HG03342 (cell line): ENCODE measurements around the gene AOPEP.

Source experiments
- ATAC-seq: cut with Tn5 transposase; IDR thresholded peaks from one replicate; pipeline ENCODE4 v1.9.1; 2021; ENCODE audit warnings: mild to moderate bottlenecking, moderate library complexity; ENCODE audit not compliant: unreplicated experiment

Gene AOPEP

DNA sequence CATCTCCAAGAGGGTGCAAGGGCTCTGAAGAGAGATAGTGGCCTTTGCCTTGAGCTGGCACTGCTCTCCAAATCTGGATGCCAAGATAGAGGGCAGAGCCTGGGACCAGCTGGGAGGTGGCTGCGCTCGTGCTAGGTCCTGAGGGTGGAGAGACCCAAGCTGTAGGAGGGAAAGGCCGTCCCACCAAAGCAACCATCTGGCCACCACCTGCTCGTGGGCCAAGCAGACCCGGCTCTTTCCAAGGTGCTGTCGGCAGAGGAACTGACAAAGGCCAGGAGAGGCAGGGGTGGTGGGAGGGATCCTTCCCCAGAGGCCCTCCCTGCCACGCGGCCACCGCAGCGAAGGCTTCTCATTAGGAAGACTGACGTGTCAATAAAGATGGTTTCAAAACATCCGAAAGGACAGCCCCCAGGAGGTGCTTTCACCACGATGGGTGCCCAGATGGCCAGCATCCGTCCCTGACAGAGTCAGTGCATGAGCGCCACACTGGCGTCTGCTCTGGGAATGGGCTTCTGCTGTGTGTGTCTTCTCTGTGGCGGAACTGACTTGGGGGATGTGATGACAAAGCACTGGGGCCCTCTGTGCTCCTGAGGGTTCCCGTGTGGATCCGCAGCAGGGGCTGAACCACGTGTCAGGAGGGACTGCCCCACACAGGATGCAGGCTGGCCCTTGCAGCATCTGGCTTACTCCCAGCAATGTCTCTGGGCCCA lies 377.5 kb downstream of the AOPEP start:
- no peak for ATAC-seq

DNA sequence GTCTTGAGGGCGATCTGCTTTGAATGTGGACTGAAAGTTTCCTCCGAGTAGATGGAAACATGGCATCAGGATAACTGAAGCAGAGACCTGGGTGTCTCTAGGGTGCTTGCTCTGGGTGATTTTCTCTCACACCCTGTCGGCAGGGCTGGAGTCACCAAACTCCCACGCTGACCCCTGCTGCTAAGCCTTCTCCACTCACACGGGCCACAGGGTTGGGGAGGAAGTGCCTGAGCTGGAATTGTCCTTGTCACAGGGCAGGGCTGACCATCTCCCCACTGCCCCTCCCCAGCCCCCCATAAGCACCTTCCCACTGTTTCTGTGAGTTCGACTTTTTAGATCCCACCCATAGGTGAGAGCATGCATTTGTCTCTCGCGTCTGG lies 378.1 kb downstream of the AOPEP start:
- no peak for ATAC-seq

DNA sequence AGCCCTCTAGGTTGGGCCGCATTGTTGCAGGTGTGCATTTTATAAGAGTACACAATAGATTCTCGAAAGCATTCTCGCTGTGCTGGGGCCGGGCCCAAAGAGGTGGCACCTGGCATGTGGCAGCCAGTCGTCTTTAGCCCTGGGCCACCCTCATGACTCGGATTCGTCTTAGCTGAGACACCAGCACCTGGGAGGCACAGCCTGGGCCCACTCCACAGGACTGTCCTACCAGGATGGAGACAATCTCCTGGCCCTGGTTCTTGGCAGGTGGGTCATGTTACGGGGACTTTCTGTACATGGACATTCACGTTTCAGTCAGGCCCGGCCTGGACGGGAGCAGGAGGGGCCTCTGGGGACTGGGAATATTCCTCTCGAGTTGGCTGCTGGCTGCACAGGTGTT lies 378.5 kb downstream of the AOPEP start:
- no peak for ATAC-seq

DNA sequence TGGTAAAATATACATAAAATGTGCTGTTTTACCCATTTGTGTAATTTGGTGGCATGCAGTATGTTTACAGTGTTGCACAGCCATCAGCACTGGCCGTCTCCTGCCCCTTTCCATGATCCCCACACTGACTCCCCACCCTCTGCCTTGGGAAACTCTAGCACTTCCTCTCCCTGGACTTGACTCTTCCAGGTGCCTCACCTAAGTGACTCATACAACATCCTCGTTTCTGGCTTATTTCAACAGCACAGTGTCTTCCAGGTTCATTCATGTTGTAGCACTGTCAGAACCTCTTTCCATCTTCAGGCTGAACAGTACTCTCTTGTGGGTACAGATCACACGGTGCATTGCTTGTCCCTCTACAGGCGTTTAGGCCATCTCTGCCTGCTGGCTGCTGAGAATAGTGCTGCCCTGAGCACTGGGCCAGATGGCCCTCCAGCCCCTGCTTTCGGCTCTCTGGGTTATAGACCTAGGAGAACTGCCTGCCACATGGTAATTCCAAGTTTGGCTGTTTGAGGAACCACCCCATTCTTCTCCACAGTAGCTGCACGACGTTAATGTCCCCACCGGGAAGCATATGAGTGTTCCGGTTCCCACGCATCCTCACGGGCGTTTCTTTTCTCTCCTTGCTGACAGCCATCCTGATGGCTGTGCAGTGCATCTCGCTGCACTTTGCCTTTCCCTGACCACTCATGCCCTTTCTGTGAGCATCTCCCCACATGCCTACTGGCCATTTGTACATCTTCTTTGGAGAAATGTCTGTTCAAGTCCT lies 379.2 kb downstream of the AOPEP start:
- no peak for ATAC-seq

GRCh38 chr9:95107001-95107749 lies 380.7 kb downstream of the AOPEP start:
- ATAC-seq = no peak

GRCh38 chr9:95107976-95108375 lies 381.5 kb downstream of the AOPEP start:
- no peak for ATAC-seq

- no peak for ATAC-seq
Measured at GRCh38 chr9:95108777-95109176, 382.3 kb downstream of the AOPEP start.

DNA sequence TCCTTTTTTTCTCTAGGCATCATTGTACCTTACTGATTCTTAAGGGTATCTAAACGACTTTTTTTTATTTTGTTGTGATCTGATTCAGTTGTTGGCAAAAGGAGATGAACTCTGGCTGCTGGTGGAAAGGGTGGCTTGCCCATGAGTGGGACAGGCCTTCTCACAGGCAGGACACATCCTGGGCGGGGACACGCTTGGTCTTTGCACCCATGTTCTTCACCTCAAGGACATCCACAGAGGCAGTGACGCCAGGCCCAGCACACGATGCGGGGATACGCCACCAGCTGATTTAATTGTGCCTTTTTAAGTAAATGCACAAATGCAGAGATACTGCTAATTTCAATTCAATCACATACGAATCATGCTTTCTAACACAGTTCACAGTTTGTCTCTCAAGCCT lies 383.0 kb downstream of the AOPEP start:
- ATAC-seq = no peak

- no peak for ATAC-seq
Measured at GRCh38 chr9:95110921-95111525, 384.5 kb downstream of the AOPEP start.

- no peak for ATAC-seq
Measured at GRCh38 chr9:95111716-95112115, 385.2 kb downstream of the AOPEP start.

DNA sequence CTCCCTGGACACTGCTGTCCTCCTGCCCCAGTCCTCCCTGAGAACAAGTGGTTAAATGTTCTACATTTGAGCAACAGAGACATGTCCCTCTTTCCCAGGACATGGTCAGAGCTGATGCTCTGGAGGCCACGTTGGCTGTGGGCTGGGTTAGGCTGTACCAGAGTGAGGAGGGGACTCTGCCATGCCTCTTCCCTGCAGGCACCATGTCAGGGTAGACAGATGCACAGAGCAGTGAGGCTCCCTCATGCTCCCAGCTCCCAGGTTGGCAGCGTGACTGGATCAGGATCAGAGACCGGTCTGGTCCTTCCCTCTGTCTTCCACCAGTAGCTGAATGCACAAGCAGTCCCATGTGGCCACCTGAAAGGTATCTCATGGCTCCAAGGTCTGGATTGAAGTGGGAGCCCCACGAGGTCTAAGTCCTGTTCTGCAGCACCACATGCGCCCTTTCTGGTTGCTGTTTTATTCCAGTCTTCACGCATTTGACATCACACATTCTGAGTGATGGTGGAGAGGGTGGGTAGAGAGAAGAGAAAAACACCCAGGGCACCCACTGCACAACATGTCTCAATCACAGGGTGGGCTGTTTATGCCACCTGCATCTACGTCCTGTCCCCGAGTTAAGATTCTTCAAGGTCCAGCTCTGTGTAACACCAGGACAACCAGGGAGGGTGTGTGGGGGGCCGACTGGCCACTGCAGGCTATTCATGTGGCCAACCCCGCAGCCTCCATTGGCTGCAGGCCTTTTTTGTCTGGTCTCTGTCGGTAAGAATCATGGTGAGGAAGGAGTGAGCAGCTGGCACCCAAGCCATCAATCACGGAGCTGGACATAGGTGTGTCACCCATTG lies 386.2 kb downstream of the AOPEP start:
- no peak for ATAC-seq

- no peak for ATAC-seq
Measured at GRCh38 chr9:95115104-95115503, 388.6 kb downstream of the AOPEP start.

DNA sequence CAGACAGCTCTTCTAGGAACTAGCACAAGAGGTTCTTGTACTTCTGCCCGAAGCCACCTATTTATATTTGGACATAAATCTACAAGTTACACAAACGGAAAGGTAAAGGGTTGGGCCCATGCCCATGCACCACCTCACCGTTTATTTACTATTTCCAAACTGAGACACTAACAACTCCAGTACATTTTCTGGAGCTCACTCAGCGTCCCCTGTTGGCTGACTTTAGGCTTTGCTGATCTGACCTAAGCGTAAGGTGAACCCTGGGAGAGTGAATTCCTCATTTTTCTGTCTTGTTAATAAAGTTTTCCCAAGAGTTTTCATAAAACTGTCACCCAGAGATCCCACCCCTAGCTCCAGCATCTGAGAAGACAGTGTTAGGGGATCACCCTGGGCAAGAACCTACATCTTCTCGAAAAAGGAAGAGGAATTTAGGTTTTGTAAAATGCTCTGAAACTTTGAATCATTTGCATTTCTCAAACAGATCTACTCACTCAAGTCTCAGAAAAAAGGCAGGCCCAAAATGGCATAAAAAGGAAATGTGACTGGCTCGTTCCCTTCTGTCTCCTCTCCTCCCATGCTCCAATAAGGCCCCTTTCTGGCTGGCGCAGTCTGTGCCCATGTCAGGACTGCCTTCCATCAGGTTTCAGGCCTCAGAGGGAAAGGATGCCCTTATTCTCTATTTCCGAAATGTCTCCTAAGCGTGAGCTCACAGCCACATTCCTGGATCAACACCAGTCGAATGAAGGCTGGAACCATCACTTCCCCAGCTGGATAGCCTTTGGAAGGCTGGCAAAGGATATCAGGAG lies 389.7 kb downstream of the AOPEP start:
- no peak for ATAC-seq

GRCh38 chr9:95116808-95117204 lies 390.3 kb downstream of the AOPEP start:
- no peak for ATAC-seq

- ATAC-seq = no peak
Measured at GRCh38 chr9:95118596-95118995, 392.1 kb downstream of the AOPEP start.

- ATAC-seq = no peak
Measured at GRCh38 chr9:95120781-95121370, 394.4 kb downstream of the AOPEP start.

GRCh38 chr9:95124582-95125367 lies 398.3 kb downstream of the AOPEP start:
- ATAC-seq = no peak

DNA sequence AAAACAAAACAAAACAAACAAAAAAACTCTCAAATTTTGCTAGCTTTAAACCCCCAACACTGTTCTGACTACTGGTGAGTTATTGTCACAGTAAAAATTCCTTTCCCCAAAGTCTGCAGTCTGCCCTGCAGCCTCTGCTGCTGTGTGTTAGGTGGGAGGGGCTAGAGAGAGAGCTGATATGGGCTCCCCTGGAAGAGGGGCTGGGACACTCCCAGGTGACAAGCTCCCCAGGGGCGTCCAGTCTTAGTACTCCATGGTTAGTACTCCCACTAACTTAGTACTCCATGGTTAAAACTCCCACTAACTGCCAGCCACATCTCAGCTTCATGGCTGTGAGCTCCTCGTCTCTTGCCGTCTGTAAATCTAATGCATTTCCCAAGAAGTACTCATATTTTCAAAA lies 399.2 kb downstream of the AOPEP start:
- ATAC-seq = no peak

- no peak for ATAC-seq
Measured at GRCh38 chr9:95126739-95127138, 400.2 kb downstream of the AOPEP start.
